OCI-LY3 (cell line): ENCODE data around the gene ARHGEF28.

Experiments
- CTCF ChIP-seq: fragments of 200-600, 300-600 bp; sonication (generic); IDR thresholded peaks from 2 replicates; pipeline ENCODE4 v1.5.1; 2014; ENCODE audit warnings: antibody characterized with exemption, low read length, low read depth
- EZH2phosphoT487 ChIP-seq: fragments of 200-600 bp; shearing (Covaris generic); IDR thresholded peaks from 2 replicates; pipeline ENCODE4 v1.6.1; 2018; ENCODE audit warnings: antibody characterized with exemption, mixed run types, low read depth

- TF ChIP-seq CTCF (no peak), EZH2phosphoT487 (no peak)
Observed at GRCh38 chr5:73828465-73828864, 202.5 kb downstream of the ARHGEF28 start.
